GM21723 (cell line): ENCODE data around the gene PCDHGA8.
"Not testable (repeated sequence)": the region's sequence is repeated elsewhere in the genome, so short reads cannot be mapped to it uniquely, and the experiment has no call there.

ENCODE experiments used
- ATAC-seq: cut with Tn5 transposase; IDR thresholded peaks from one replicate; pipeline ENCODE4 v1.9.1; 2021; ENCODE audit warnings: mild to moderate bottlenecking, moderate library complexity; ENCODE audit not compliant: unreplicated experiment

Gene PCDHGA8

DNA sequence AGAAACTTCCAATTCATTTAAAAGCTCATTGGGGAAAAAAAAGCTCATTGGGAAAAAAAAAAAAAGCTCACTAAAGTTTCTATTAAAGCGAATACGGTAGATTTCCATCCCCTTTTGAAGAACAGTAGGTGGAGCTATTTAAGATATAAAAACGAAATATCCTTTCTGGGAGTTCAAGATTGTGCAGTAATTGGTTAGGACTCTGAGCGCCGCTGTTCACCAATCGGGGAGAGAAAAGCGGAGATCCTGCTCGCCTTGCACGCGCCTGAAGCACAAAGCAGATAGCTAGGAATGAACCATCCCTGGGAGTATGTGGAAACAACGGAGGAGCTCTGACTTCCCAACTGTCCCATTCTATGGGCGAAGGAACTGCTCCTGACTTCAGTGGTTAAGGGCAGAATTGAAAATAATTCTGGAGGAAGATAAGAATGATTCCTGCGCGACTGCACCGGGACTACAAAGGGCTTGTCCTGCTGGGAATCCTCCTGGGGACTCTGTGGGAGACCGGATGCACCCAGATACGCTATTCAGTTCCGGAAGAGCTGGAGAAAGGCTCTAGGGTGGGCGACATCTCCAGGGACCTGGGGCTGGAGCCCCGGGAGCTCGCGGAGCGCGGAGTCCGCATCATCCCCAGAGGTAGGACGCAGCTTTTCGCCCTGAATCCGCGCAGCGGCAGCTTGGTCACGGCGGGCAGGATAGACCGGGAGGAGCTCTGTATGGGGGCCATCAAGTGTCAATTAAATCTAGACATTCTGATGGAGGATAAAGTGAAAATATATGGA, 38.1 kb downstream of the PCDHGA8 start, which contains the start of gene PCDHGA12:
TSS of gene PCDHGA12 (plus strand) at position 176 of the 782 bp plus-strand sequence. CDS start at position 429, 253 bp downstream.
- peak; percentile 89 for ATAC-seq

DNA sequence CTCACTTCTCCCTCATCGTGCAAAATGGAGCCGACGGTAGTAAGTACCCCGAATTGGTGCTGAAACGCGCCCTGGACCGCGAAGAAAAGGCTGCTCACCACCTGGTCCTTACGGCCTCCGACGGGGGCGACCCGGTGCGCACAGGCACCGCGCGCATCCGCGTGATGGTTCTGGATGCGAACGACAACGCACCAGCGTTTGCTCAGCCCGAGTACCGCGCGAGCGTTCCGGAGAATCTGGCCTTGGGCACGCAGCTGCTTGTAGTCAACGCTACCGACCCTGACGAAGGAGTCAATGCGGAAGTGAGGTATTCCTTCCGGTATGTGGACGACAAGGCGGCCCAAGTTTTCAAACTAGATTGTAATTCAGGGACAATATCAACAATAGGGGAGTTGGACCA, 38.9 kb downstream of the PCDHGA8 start:
- ATAC-seq: peak; percentile 36

DNA sequence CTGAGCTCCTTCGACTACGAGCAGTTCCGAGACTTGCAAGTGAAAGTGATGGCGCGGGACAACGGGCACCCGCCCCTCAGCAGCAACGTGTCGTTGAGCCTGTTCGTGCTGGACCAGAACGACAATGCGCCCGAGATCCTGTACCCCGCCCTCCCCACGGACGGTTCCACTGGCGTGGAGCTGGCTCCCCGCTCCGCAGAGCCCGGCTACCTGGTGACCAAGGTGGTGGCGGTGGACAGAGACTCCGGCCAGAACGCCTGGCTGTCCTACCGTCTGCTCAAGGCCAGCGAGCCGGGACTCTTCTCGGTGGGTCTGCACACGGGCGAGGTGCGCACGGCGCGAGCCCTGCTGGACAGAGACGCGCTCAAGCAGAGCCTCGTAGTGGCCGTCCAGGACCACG, 39.9 kb downstream of the PCDHGA8 start:
- not testable (repeated sequence) for ATAC-seq

GRCh38 chr5:141432726-141433125, 40.3 kb downstream of the PCDHGA8 start:
- not testable (repeated sequence) for ATAC-seq

DNA sequence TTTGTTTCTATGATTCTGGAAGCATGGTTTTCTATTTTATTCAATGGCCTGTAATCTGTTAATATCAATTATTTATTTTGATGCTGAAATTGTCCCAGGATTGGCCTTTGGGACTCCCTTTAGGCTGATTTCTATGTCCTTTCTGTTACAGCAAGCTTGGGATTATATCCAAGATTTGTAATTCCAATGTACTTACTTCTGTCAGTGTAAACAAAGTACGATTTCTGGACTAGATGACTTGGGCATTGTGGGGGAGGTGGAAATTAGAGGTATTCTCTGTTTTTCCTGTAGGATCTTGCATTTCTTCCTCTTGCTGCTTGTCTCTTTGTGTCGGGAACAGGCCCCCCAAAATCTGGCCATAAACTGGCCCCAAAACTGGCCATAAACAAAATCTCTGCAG, 41.6 kb downstream of the PCDHGA8 start:
- ATAC-seq: no peak

- no peak for ATAC-seq
Measured at GRCh38 chr5:141437221-141437620, 44.8 kb downstream of the PCDHGA8 start.

- ATAC-seq: no peak
Measured at GRCh38 chr5:141439411-141440141, 47.1 kb downstream of the PCDHGA8 start.

- no peak for ATAC-seq
Measured at GRCh38 chr5:141440341-141440740, 47.9 kb downstream of the PCDHGA8 start.

GRCh38 chr5:141441571-141442170, 49.2 kb downstream of the PCDHGA8 start:
- no peak for ATAC-seq
